DOHH2 (cell line): ENCODE results near the gene TMEM45A.

Experiments
- EZH2phosphoT487 ChIP-seq: fragments of 200-600 bp; sonication (generic); IDR thresholded peaks from 2 replicates; pipeline ENCODE4 v1.6.1; 2017; ENCODE audit warnings: borderline replicate concordance, mild to moderate bottlenecking, antibody characterized with exemption, low read length, moderate library complexity, mixed read lengths
- TF ChIP-seq, protein P1 (sequence below): fragments of 200-600 bp; sonication (generic); IDR thresholded peaks from one replicate; pipeline ENCODE4 v1.5.1; 2014; ENCODE audit warnings: antibody characterized with exemption, mild to moderate bottlenecking, low read depth, low read length; ENCODE audit not compliant: poor library complexity, severe bottlenecking

DNA sequence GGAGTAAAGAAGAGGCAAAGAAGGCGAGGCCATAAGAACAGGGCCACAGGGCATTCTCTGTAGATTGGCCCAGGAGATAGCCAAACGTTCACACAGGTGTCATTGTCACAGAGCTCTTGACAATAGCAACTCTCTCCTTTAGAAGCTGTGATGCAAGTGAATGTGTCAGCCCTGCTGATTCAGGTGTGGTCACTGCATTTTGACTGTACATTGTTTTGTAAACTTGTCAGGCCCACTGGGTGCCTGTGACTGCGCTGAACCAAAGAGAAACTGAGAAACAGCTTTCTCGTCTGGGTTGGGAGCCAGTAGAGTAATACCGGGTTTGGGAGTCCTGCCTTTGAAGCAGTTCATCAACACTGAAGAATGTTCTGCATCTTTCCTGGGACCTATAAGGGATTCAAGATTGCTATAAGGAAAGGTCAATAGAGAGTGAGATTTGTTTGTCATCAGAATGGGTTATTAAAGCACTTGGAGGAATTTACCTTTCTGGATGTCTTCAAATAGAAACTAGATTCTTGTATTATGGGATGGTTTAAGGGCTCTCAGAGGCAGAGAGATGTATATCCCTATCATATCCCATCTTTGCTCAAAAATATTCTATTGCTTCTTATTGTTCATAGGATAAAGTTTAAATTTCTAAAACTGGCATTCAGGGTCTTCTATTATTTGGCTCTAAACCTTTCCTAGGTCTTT is 45.4 kb downstream of the TMEM45A start:
- no peak for TF ChIP-seq EZH2phosphoT487
- TF ChIP-seq, protein P1, sequence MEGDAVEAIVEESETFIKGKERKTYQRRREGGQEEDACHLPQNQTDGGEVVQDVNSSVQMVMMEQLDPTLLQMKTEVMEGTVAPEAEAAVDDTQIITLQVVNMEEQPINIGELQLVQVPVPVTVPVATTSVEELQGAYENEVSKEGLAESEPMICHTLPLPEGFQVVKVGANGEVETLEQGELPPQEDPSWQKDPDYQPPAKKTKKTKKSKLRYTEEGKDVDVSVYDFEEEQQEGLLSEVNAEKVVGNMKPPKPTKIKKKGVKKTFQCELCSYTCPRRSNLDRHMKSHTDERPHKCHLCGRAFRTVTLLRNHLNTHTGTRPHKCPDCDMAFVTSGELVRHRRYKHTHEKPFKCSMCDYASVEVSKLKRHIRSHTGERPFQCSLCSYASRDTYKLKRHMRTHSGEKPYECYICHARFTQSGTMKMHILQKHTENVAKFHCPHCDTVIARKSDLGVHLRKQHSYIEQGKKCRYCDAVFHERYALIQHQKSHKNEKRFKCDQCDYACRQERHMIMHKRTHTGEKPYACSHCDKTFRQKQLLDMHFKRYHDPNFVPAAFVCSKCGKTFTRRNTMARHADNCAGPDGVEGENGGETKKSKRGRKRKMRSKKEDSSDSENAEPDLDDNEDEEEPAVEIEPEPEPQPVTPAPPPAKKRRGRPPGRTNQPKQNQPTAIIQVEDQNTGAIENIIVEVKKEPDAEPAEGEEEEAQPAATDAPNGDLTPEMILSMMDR = no peak
